B cell (primary cell): Measurements from ENCODE around the gene RHOU. TPM values are rescaled to one million over a fixed set of nuclear protein-coding genes. Genes with fewer than 3 reads are reported as not detected.

Experiments
- ATAC-seq: fragments of 200-7000 bp; cut with Tn5 transposase; one replicate; pipeline ENCODE4 v1.10.0; 2021; ENCODE audit warnings: low read depth, mild to moderate bottlenecking, moderate number of reproducible peaks, moderate library complexity
- CTCF ChIA-PET: fragments of 350-600 bp; sonication (Branson Sonifier 250); formaldehyde crosslinking; loops from one replicate; lab custom pipeline; 2021; ENCODE audit warnings: antibody characterized with exemption, inconsistent platforms; lab: Charles Lee
- POLR2A ChIA-PET: fragments of 350-600 bp; sonication (Branson Sonifier 250); formaldehyde crosslinking; loops from one replicate; lab custom pipeline; 2021; ENCODE audit warnings: antibody characterized with exemption; lab: Charles Lee
- DNase-seq: peaks from one replicate; pipeline ENCODE4 v3.0.0; 2013
- H2AFZ ChIP-seq: 2 replicates; pipeline ENCODE4 v1.6.1; 2012; ENCODE audit warnings: mild to moderate bottlenecking, low read depth, low read length; ENCODE audit not compliant: insufficient read depth, poor library complexity, severe bottlenecking
- H3K27ac ChIP-seq, 2 donors: 1 replicate in 1 of 2; 2 replicates in 1 of 2; pipeline ENCODE4 v1.5.1; 2012 to 2013; ENCODE audit warnings: low read length in 2 of 2, mild to moderate bottlenecking in 2 of 2, moderate library complexity in 1 of 2
- H3K27me3 ChIP-seq, 4 experiments: fragments of 200-600 bp in 1 of 4; sonication (generic) in 1 of 4; replicated peaks in 1 of 4; 1 replicate in 2 of 4; 2 replicates in 2 of 4; pipeline versions ENCODE4 v1.6.1 to v1.7.0; 2013 to 2016; ENCODE audit warnings: low read length in 3 of 4, mild to moderate bottlenecking in 2 of 4, mixed read lengths in 1 of 4, moderate library complexity in 1 of 4; ENCODE audit not compliant: insufficient read depth in 4 of 4, control insufficient read depth in 3 of 4; ENCODE audit errors: control extremely low read depth in 1 of 4
- H3K36me3 ChIP-seq, 2 experiments: replicated peaks in 1 of 2; 1 replicate in 1 of 2; 2 replicates in 1 of 2; pipeline versions ENCODE4 v1.6.1 to v1.7.1; 2013; ENCODE audit warnings: low read length in 1 of 2; ENCODE audit not compliant: insufficient read depth in 2 of 2, control insufficient read depth in 1 of 2; ENCODE audit errors: control extremely low read depth in 1 of 2, extremely low read depth in 1 of 2
- H3K4me1 ChIP-seq, 2 donors: fragments of 200-600 bp in 1 of 2; sonication (generic) in 1 of 2; 1 replicate in 1 of 2; 2 replicates in 1 of 2; pipeline versions ENCODE4 v1.5.1 to v1.6.1; 2013 to 2017; ENCODE audit warnings: low read length in 2 of 2; ENCODE audit not compliant: control insufficient read depth in 2 of 2, insufficient read depth in 2 of 2
- H3K4me2 ChIP-seq: replicated peaks from 2 replicates; pipeline ENCODE3; 2012; ENCODE audit warnings: mild to moderate bottlenecking, low read depth, low read length; ENCODE audit not compliant: poor library complexity, severe bottlenecking
- H3K4me3 ChIP-seq, 5 experiments: fragments of 200-600 bp in 1 of 5; sonication (generic) in 1 of 5; 1 replicate in 3 of 5; 2 replicates in 2 of 5; pipeline versions ENCODE4 v1.5.1 to v1.7.0; 2011 to 2016; ENCODE audit warnings: low read length in 4 of 5, mild to moderate bottlenecking in 4 of 5, low read depth in 2 of 5, control low read depth in 1 of 5, moderate library complexity in 1 of 5; ENCODE audit not compliant: insufficient read depth in 1 of 5; ENCODE audit errors: control extremely low read depth in 1 of 5, extremely low read depth in 1 of 5
- H3K79me2 ChIP-seq: fragments of 200-600 bp; sonication (generic); one replicate; pipeline ENCODE4 v1.6.0; 2016; ENCODE audit warnings: low read length; ENCODE audit not compliant: control insufficient read depth, insufficient read depth
- H3K9ac ChIP-seq: fragments of 200-600 bp; sonication (generic); 2 replicates; pipeline ENCODE4 v1.6.1; 2017; ENCODE audit warnings: mild to moderate bottlenecking, low read length, moderate library complexity
- H3K9me3 ChIP-seq, 3 donors: one replicate each; pipeline versions ENCODE4 v1.6.1 to v1.7.1; 2013; ENCODE audit warnings: low read length in 2 of 3; ENCODE audit not compliant: control insufficient read depth in 2 of 3, insufficient read depth in 1 of 3; ENCODE audit errors: control extremely low read depth in 1 of 3
- H4K20me1 ChIP-seq: 2 replicates; pipeline ENCODE4 v1.6.0; 2012; ENCODE audit warnings: mild to moderate bottlenecking, low read length; ENCODE audit not compliant: insufficient read depth, control insufficient read depth, poor library complexity, severe bottlenecking
- H3K27ac Mint-ChIP-seq: one replicate; pipeline ENCODE4 v1.8.0; 2021; ENCODE audit warnings: mixed read lengths
- H3K27me3 Mint-ChIP-seq: one replicate; pipeline ENCODE4 v1.8.0; 2021; ENCODE audit warnings: mixed read lengths
- H3K4me1 Mint-ChIP-seq: one replicate; pipeline ENCODE4 v1.8.0; 2021; ENCODE audit warnings: mixed read lengths
- H3K4me3 Mint-ChIP-seq: one replicate; pipeline ENCODE4 v1.8.0; 2021; ENCODE audit warnings: mixed read lengths
- H3K9me3 Mint-ChIP-seq: one replicate; pipeline ENCODE4 v1.8.0; 2022; ENCODE audit warnings: mixed read lengths; ENCODE audit not compliant: insufficient read depth
- EZH2 ChIP-seq: IDR thresholded peaks from 2 replicates; pipeline ENCODE4 v1.6.1; 2012; ENCODE audit warnings: borderline replicate concordance, low read depth, mild to moderate bottlenecking, moderate library complexity, low read length; ENCODE audit not compliant: insufficient read depth, poor library complexity, severe bottlenecking
- WGBS: methylation state at CpG from one replicate; pipeline ENCODE4 v1.1.5; 2013; ENCODE audit warnings: missing lambda C conversion rate; ENCODE audit not compliant: insufficient coverage; 5-methylcytosine and 5-hydroxymethylcytosine counted together
- intact Hi-C: fragments of 100-400 bp; cut with micrococcal nuclease; formaldehyde crosslinking; loops from one replicate; pipeline ENCODE4 v1.10.0; 2022
- polyA plus RNA-seq: library from polyadenylated mRNA; depleted of rRNA; stranded (reverse); fragments of >200 nt; gene quantifications from 2 replicates; pipeline ENCODE4 v1.2.3, GENCODE V29; 2012
- total RNA-seq, 2 donors: library from RNA; stranded (reverse); fragments of 120-200 nt in 1 of 2; gene quantifications; 1 replicate in 1 of 2; 2 replicates in 1 of 2; pipeline versions ENCODE4 v1.2.3 to v1.2.4, GENCODE V29; 2013 to 2022
- TF ChIP-seq, protein P1 (sequence below): fragments of 200-600 bp; IDR thresholded peaks from one replicate; pipeline ENCODE4 v1.8.0; 2022; ENCODE audit warnings: antibody characterized with exemption, mild to moderate bottlenecking

The RHOU gene
- total and polyA plus RNA-seq, 2 donors (not counting 1 experiment from before 2014, with no cell fraction given): 0.12 TPM; not detected in 1

DNA sequence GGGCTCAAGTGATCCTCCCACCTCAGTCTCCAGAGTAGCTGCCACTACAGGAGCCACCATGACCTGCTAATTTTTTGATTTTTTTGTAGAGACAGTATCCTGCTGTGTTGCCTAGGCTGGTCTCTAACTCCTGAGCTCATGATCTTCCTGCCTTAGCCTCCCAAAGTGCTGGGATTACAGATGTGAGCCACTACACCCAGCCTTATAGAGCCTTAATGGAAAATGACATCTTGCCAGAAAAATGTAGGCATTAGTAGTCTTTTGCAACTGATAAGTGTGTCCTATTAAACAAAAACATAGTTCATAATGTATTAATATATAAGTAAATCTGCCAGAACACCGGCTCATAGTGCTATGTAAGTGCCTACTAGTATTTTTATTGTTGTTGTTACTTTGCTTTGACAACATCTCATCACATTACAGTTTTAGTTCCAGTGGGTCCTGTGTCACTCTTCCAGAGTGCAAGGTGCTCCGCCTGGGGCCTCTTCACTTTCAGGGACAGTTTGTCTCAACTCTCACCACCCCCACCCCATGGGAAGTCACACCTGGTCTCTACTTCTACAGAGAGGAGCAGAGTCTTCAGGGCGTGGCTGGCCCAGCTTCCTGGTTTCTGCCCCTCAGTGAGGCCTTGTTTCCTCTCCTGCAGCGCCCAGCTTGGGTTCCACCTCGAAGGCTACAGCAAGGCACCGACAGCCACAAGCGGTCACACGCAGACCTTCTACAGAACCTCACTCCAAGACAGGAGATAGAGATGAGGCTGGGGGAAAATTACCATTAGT, 30.1 kb downstream of the RHOU start:
- Mint-ChIP-seq H3K4me3 (no peak overlapping the region), H3K9me3 (no peaks in the 10 kb centered on the region), H3K4me1 (peaks cover 4% of the 10 kb centered on the region), H3K27ac (no peak overlapping the region), H3K27me3 (peaks cover 16% of the 10 kb centered on the region)
- H3K4me2 ChIP-seq: no peak overlapping the region
- H3K9me3 ChIP-seq: peaks cover 0 to 4% (median 0%) of the 10 kb centered on the region in 3 donors
- no peaks in the 10 kb centered on the region for H4K20me1 ChIP-seq
- H3K4me3 ChIP-seq: no peak overlapping the region
- TF ChIP-seq EZH2: no peak
- TF ChIP-seq, protein P1, sequence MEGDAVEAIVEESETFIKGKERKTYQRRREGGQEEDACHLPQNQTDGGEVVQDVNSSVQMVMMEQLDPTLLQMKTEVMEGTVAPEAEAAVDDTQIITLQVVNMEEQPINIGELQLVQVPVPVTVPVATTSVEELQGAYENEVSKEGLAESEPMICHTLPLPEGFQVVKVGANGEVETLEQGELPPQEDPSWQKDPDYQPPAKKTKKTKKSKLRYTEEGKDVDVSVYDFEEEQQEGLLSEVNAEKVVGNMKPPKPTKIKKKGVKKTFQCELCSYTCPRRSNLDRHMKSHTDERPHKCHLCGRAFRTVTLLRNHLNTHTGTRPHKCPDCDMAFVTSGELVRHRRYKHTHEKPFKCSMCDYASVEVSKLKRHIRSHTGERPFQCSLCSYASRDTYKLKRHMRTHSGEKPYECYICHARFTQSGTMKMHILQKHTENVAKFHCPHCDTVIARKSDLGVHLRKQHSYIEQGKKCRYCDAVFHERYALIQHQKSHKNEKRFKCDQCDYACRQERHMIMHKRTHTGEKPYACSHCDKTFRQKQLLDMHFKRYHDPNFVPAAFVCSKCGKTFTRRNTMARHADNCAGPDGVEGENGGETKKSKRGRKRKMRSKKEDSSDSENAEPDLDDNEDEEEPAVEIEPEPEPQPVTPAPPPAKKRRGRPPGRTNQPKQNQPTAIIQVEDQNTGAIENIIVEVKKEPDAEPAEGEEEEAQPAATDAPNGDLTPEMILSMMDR: no peak
- ATAC-seq (no peak), DNase-seq (peak; percentile 8)
- CTCF ChIA-PET: no interaction called here
- H3K27me3 ChIP-seq: peaks cover 0 to 3% (median 0%) of the 10 kb centered on the region in 4 experiments
- 53% methylated on average over 2 of the region's 8 CpGs for WGBS
- POLR2A ChIA-PET: no interaction called here
- no peaks in the 10 kb centered on the region for H3K79me2 ChIP-seq
- no peak overlapping the region for H3K27ac ChIP-seq
- intact Hi-C loops: no loop called here
- no peak overlapping the region for H3K9ac ChIP-seq
- peaks cover 3 to 6% of the 10 kb centered on the region in 2 donors for H3K4me1 ChIP-seq
- no peaks in the 10 kb centered on the region for H3K36me3 ChIP-seq
- peak overlapping the region; percentile 54 for H2AFZ ChIP-seq

DNA sequence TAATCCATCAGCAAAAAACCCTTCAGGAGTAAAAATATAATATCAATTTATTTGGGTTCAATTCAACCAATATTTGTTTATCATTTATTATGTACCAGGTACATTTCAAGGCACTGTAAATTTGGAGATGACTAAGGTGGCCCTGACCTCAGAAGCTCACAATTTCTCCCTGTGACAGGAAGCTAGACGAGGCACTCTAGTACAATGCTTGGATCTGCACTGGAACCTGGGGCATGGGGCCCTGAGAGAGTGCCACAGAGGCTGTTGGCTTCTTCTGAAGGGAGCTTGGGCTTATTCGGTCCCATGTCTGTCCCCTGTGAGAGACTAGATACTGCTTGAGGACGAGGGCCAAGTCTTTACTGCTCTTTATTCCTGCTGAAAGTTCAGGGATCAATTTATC, 31.5 kb downstream of the RHOU start:
- Histone ChIP-seq H3K4me1 (peaks cover 3 to 6% of the 10 kb centered on the region in 2 donors), H3K9me3 (peaks cover 0 to 4% (median 0%) of the 10 kb centered on the region in 3 donors), H3K27ac (no peak overlapping the region), H3K27me3 (peaks cover 0 to 3% (median 0%) of the 10 kb centered on the region in 4 experiments), H3K79me2 (no peaks in the 10 kb centered on the region), H3K36me3 (no peaks in the 10 kb centered on the region), H3K4me2 (no peak overlapping the region), H3K4me3 (no peak overlapping the region), H3K9ac (no peak overlapping the region), H2AFZ (no peak overlapping the region), H4K20me1 (no peaks in the 10 kb centered on the region)
- 100% methylated on average over 2 of the region's 3 CpGs for WGBS
- ChIA-PET POLR2A (no interaction called here), CTCF (no interaction called here)
- DNase-seq (no peak), ATAC-seq (no peak)
- no peak overlapping the region for H3K27ac Mint-ChIP-seq
- intact Hi-C loops: no loop called here
- H3K4me1 Mint-ChIP-seq: peaks cover 4% of the 10 kb centered on the region
- TF ChIP-seq, protein P1: no peak
- no peak for TF ChIP-seq EZH2
- no peaks in the 10 kb centered on the region for H3K9me3 Mint-ChIP-seq
- H3K27me3 Mint-ChIP-seq: peaks cover 13% of the 10 kb centered on the region
- H3K4me3 Mint-ChIP-seq: no peak overlapping the region
